GM18951 (cell line): ENCODE measurements around the gene WNT3A.
"Not testable (repeated sequence)": the region's sequence is repeated elsewhere in the genome, so short reads cannot be mapped to it uniquely, and the experiment has no call there.

Experiments
- POLR2A ChIP-seq: IDR thresholded peaks from 4 replicates; pipeline ENCODE4 v1.6.1; 2011; ENCODE audit warnings: mild to moderate bottlenecking; ENCODE audit not compliant: insufficient read length, insufficient read depth; ENCODE audit errors: extremely low read depth
- in situ Hi-C: fragments of 300-500 bp; cut with MboI; formaldehyde crosslinking; loops from one replicate; pipeline ENCODE4 v1.12.0; 2022; ENCODE audit warnings: low sequenced_read_pairs, mixed read lengths, inconsistent platforms; ENCODE audit not compliant: unreplicated experiment

Gene WNT3A

GRCh38 chr1:228013131-228013934 is 6.5 kb downstream of the WNT3A start:
- no peak for TF ChIP-seq POLR2A
- in situ Hi-C loops = no loop called here

DNA sequence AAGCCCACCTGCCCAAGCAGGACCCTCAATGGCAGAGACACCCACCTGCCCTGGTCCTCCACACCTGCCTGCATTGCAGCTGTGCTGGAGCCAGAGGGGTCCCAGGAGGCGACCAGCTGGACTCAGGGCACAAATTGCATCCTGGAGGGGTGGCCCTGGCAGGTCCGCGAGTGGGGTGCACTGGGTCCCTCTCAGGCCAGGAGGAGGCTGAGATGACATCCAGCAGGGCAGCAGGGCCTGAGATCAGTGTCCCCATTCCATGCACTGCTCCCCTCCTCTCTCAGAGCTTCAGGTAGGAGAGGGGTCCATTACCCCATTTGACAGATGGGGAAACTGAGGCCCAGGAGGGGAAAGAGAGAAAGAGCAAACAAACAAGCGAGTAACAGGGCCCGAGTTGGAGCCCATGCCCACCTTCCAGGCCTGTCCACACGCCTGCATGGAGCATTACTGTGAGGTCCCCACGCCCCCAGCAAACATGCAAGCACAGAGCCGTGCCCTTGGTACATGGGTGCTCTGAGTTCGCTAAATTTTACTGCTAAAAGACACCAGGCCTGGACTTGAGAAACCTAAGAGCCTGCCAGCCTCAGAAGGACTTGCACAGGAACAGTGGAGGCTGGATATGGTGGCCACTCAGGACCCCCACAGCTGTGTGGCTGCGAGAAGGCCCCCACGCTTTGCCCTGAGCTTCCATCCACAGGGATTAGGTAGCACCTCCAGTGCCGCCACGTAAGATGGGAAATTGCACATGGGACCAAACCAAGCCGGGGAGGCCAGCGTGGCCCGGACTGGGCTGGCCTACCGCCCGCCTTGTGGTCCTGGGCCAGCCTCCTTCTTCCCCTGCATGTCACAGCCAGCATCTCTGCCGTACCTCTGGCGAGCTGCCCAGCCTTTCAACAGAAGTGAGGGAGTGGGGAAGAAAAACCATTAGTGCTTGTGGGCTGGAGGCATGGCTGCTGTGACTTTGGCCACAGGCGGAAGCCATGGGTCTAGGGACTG is 7.4 kb downstream of the WNT3A start:
- no peak for TF ChIP-seq POLR2A
- in situ Hi-C loops = no loop called here

- in situ Hi-C loops = no loop called here
- TF ChIP-seq POLR2A = no peak
These were observed 8.7 kb downstream of the WNT3A start for GRCh38 chr1:228015276-228016180.

DNA sequence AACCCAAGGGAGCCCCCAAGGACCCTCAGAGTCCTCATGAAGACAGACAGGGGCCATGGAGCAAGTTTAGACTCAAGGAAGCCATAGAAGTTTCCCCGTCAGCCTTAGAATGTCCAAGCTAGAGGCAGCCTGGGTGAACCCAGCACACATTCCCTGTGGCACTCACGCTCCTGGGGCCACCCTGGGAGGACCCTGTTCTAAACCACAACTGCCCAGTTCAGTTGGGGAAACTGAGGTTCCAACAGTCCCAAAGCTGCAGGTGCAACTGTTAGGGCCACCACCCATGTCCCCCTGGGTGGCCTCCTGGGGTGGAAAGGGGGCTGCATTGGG is 9.3 kb downstream of the WNT3A start:
- TF ChIP-seq POLR2A = no peak
- in situ Hi-C loops = no loop called here

DNA sequence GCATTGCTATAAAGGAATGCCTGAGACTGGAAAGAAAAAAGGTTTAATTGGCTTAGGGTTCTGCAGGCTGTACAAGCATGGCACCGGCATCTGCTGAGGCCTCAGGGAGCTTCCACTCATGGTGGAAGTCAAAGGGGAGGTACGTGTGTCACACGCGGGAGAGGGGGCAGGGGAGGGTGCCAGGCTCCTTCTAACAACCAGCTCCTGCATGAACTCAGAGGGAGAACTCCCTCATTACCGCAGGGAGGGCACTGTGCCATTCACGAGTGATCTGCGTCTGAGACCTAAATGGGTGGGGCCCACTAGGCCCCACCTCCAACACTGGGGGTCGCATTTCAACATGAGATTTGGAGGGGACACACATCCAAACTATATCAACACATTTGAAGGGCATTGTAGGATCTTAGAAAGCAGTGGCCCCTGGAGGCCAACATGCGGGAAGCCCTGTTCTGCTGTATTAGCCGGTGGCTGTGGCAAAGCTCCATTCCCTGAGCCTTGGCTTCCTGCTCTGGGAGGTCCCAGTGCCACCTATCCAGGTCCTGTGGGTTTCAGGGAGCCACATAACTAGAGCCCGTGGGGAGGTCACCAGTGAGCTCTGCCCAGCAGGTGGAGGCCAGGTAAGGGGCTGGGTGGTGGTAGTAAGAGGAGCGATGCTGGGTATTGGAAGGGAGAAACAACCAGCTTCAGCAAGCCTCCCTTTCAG is 10.0 kb downstream of the WNT3A start:
- no peak for TF ChIP-seq POLR2A
- in situ Hi-C loops = no loop called here

- in situ Hi-C loops = no loop called here
- no peak for TF ChIP-seq POLR2A
These were observed 10.7 kb downstream of the WNT3A start for GRCh38 chr1:228017356-228018124.

- TF ChIP-seq POLR2A = no peak
- in situ Hi-C loops = no loop called here
These were observed 11.3 kb downstream of the WNT3A start for GRCh38 chr1:228018125-228018398.

DNA sequence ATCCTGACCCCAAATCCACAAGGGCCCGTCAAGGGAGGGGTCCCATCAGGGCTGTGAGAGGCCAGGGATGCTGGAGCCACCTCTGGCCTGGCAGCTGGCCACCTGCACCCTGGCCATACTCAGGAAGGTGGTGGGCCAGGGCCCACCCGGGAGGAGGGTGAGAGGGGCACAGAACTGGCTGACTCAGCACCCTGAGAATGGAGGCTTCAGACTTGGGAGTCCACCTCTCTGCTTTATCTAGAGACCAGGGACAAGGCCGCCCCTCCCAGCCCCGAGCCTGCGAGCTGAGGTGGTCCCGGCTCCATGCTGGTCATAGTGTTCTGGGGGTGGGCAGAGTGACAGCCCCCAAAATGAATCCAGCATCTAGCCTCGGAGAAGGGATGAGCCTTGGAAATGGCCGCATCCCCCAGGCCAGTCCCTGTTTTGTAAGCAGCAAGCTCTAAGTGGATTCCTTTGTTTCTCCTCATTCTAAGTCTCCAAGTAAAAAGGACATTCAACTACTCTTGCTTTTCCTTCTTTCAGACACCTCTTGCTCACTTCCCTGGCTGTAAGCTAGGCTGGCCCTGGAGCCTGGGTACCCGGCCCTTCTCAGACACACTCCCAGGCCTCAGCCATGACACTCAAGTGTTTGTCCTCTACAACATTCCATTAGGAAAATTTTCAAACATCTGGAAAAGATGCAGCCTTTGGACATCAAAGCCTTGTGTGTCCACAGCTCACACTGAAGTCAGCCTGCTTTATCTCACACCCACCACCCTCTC is 12.3 kb downstream of the WNT3A start:
- no peak for TF ChIP-seq POLR2A
- in situ Hi-C loops = no loop called here

- in situ Hi-C loops = not testable (repeated sequence)
These were observed 12.9 kb downstream of the WNT3A start for GRCh38 chr1:228019722-228020083.

DNA sequence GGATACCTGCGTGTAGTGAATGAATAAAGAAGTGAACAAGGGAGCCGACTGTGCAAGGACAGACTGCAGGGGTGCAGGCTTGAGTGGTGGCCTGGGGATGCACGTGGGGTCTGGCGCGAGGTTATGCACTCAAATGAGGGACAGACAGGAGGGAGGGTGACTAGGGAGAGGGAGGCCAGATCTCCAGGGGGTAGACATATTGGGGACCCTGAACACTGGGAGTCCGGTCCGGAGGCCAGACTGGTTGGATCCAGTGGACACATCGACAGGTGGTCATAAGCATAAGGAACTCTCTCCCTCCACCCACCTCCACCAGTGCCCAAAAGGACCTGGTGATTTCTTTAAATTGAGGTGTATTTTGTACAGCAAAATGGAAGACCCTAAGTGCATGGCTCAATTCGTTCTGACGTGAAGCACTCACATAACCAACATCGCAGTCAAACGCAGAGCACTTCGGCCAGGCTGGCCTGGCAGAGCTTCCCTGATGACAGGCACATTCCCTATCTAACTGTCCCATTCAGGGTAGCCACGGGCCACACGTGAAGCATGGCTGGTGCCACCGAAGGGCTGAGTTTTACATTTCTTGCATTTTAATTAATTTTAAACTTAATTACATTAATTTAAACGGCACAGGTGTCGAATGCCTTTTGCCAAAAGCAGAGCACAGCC is 14.0 kb downstream of the WNT3A start:
- in situ Hi-C loops = no loop called here
- TF ChIP-seq POLR2A = no peak
